Effector CD4-positive, alpha-beta T cell (primary cell): ENCODE data around the gene SLC7A4.
"Not testable (repeated sequence)": the region's sequence is repeated elsewhere in the genome, so short reads cannot be mapped to it uniquely, and the experiment has no call there.

Source experiments
- DNase-seq: peaks from one replicate; pipeline ENCODE4 v3.0.0-alpha.2; 2020

Gene SLC7A4

GRCh38 chr22:21020802-21021429 lies 11.4 kb downstream of the SLC7A4 start:
- DNase-seq, result no peak

GRCh38 chr22:21018314-21018713 lies 14.0 kb downstream of the SLC7A4 start:
- DNase-seq, result no peak

- DNase-seq, result no peak
Observed at GRCh38 chr22:21016644-21017420, 15.5 kb downstream of the SLC7A4 start.

- DNase-seq, result no peak
Observed at GRCh38 chr22:21015466-21016006, 16.8 kb downstream of the SLC7A4 start.

GRCh38 chr22:21014726-21015465 lies 17.5 kb downstream of the SLC7A4 start, which contains the start of gene P2RX6:
Gene P2RX6, plus strand, starts transcription at chr22:21015165. Its CDS starts 10 bp downstream, at chr22:21015175.
- no peak for DNase-seq

GRCh38 chr22:21014202-21014725 lies 18.1 kb downstream of the SLC7A4 start:
- DNase-seq, result peak; percentile 78

GRCh38 chr22:21013657-21014201 lies 18.6 kb downstream of the SLC7A4 start:
- DNase-seq, result no peak

GRCh38 chr22:21012446-21013407 lies 19.6 kb downstream of the SLC7A4 start:
- DNase-seq, result no peak

- no peak for DNase-seq
Observed at GRCh38 chr22:21010426-21011113, 21.8 kb downstream of the SLC7A4 start.

- DNase-seq, result no peak
Observed at GRCh38 chr22:21009638-21010425, 22.5 kb downstream of the SLC7A4 start.

- DNase-seq, result not testable (repeated sequence)
Observed at GRCh38 chr22:21009208-21009607, 23.2 kb downstream of the SLC7A4 start.

GRCh38 chr22:21003782-21004181 lies 28.6 kb downstream of the SLC7A4 start:
- DNase-seq, result no peak

GRCh38 chr22:21001601-21002325 lies 30.6 kb downstream of the SLC7A4 start, which contains the start of gene THAP7:
Gene THAP7, minus strand, starts transcription at chr22:21002118. Its CDS starts 207 bp downstream, at chr22:21001911.
- DNase-seq, result peak; percentile 97

GRCh38 chr22:21000987-21001600 lies 31.3 kb downstream of the SLC7A4 start:
- DNase-seq, result no peak

- no peak for DNase-seq
Observed at GRCh38 chr22:21000207-21000986, 32.0 kb downstream of the SLC7A4 start.

GRCh38 chr22:20999350-21000206 lies 32.8 kb downstream of the SLC7A4 start:
- no peak for DNase-seq
